DMS114 treated with DMSO at 0.1 percent for 48 hours (cell line): Measurements from ENCODE around the gene TAF5.
A peak's percentile ranks its signal among the peaks of the same experiment; 100 is the strongest.
"Not testable (repeated sequence)": the region's sequence is repeated elsewhere in the genome, so short reads cannot be mapped to it uniquely, and the experiment has no call there.

Source experiments
- DNase-seq: peaks from one replicate; lab custom pipeline; 2025; ENCODE audit not compliant: unreplicated experiment; lab: John Stamatoyannopoulos, UW

Gene TAF5

GRCh38 chr10:103397191-103397825 lies 29.5 kb downstream of the TAF5 start:
- no peak for DNase-seq

- no peak for DNase-seq
Measured at GRCh38 chr10:103413564-103413963, 45.8 kb downstream of the TAF5 start.

GRCh38 chr10:103415581-103415980 lies 47.8 kb downstream of the TAF5 start:
- DNase-seq = no peak

GRCh38 chr10:103416436-103417147 lies 48.8 kb downstream of the TAF5 start:
- DNase-seq = peak; percentile 43

- DNase-seq = not testable (repeated sequence)
Measured at GRCh38 chr10:103417148-103417469, 49.3 kb downstream of the TAF5 start.

- no peak for DNase-seq
Measured at GRCh38 chr10:103417601-103418000, 49.8 kb downstream of the TAF5 start.

- no peak for DNase-seq
Measured at GRCh38 chr10:103419101-103419500, 51.3 kb downstream of the TAF5 start.

GRCh38 chr10:103423748-103424147 lies 56.0 kb downstream of the TAF5 start:
- DNase-seq = no peak

- DNase-seq = no peak
Measured at GRCh38 chr10:103427866-103428265, 60.1 kb downstream of the TAF5 start.

- no peak for DNase-seq
Measured at GRCh38 chr10:103428989-103429643, 61.3 kb downstream of the TAF5 start.

- DNase-seq = no peak
Measured at GRCh38 chr10:103429647-103430046, 61.9 kb downstream of the TAF5 start.

GRCh38 chr10:103431902-103432301 lies 64.1 kb downstream of the TAF5 start:
- DNase-seq = no peak

GRCh38 chr10:103433858-103434257 lies 66.1 kb downstream of the TAF5 start:
- DNase-seq = no peak
